ENCODE results near the gene FBXO47. TPM values are rescaled to one million over a fixed set of nuclear protein-coding genes. Genes with fewer than 3 reads are reported as not detected.
A peak's percentile ranks its signal among the peaks of the same experiment; 100 is the strongest.

Gene FBXO47
- polyA plus RNA-seq, 6 donors from 2014 or later, result not detected

DNA sequence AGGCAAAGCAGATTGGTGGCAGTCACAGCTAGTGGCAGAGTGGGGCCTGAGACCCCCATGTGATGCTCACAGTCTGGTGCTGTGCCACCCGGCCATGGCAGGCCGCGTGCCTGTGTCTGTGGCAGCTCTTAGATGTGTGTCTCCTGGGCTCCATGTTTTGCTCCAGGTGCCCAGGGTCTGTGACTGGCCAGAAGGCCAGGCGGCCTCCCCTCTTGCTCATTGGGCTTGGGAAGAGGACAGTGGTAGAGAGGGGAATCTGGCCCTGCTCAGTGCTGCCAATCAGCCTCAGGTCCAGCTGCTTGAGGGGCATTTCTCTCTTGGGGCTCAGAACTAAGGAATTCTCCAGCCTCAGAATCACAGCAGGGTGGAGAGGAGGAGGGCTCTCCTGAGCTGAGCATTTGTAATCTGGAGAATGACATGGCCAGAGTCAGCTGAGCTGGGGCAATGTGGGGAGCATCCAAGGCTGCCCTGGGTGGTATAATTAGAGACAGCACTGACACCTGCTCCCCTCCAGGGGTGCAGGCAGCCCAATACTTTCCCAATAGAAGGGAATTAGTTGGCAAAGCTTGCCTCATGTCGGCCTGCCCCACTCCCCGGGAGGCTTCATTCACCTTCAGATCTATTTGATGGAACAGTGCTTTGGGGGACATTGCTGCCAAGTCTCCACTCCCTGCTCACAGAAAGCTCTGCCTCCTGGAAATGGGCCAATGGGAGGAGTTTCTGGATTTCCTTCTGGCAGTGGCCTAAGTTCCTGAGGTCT is 44.5 kb downstream of the FBXO47 start:
- Mint-ChIP-seq H3K4me3 (no peak overlapping the region), H3K27me3 (no peaks in the 10 kb centered on the region), H3K9me3 (no peaks in the 10 kb centered on the region), H3K27ac (peak overlapping the region in 4 of 6 donors; percentile 19 to 77 (median 38)), H3K36me3 (peaks cover 0 to 16% of the 10 kb centered on the region in 2 donors), H3K4me1 (peaks cover 17 to 23% (median 21%) of the 10 kb centered on the region in 3 donors)
- DNase-seq (no peak), ATAC-seq (ENCODE audit: low read depth in 2 of 2) (no peak)

DNA sequence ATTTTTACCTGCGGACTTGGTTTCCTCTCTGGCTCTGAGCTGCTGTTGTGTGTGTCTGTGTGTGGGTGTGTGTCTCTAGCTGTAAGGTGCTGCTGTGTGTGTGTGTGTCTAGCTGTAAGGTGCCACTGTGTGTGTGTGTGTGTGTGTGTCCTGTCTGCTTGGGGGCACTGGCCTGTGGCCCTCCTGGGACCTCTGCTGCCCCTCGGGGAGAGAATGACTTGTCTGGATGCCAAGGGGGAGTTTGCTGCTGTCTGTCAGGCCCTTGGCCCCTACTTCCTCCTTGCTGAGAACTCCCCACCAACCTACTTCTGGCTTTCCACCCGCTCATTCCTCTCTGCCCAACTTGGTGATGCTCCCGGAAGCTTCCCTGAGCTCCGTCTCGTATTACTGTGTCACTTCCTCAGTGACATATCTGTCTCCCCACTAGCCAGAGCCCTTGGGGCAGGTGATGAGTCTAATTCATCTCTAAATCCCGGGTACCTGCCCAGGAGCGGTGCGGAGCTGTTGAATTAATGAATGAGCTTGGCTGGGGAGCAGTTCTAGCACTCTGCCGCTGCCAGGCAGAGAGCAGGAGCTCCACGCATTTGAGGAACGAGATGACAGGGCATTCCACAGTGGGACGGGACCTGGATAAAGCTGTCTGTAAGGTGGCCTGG is 45.3 kb downstream of the FBXO47 start:
- Mint-ChIP-seq H3K4me1 (peaks cover 20 to 26% (median 21%) of the 10 kb centered on the region in 3 donors), H3K36me3 (peaks cover 4 to 20% of the 10 kb centered on the region in 2 donors), H3K9me3 (no peaks in the 10 kb centered on the region), H3K27ac (peak overlapping the region in 5 of 6 donors; percentile 19 to 90 (median 49)), H3K4me3 (no peak overlapping the region), H3K27me3 (no peaks in the 10 kb centered on the region)
- ATAC-seq (ENCODE audit: low read depth in 2 of 2) (no peak), DNase-seq (no peak)

DNA sequence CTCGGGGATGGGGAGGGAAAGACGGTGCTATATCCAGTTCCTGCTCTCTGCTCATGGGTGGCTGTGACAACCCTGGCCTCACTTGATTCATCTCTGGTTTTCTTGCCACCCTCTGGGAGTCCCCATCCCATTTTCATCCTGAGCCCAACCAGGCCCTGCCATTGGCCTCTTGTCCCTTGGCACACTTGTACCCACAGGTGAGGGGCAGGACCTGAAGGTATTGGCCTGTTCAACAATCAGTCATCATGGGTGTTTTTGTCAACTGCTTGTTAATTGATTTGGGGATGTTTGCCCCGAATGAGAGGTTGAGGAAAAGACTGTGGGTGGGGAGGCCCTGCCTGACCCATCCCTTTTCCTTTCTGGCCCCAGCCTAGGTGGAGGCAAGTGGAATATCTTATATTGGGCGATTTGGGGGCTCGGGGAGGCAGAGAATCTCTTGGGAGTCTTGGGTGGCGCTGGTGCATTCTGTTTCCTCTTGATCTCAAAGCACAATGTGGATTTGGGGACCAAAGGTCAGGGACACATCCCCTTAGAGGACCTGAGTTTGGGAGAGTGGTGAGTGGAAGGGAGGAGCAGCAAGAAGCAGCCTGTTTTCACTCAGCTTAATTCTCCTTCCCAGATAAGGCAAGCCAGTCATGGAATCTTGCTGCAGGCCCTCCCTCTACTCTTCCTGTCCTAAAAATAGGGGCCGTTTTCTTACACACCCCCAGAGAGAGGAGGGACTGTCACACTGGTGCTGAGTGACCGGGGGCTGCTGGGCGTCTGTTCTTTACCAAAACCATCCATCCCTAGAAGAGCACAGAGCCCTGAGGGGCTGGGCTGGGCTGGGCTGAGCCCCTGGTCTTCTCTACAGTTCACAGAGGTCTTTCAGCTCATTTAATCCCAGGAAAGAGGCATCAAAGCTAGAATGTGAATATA is 46.6 kb downstream of the FBXO47 start:
- peak overlapping the region in 5 of 6 donors; percentile 49 to 89 (median 73) for H3K27ac Mint-ChIP-seq
- H3K27me3 Mint-ChIP-seq, result no peaks in the 10 kb centered on the region
- no peak overlapping the region for H3K4me3 Mint-ChIP-seq
- H3K9me3 Mint-ChIP-seq, result no peaks in the 10 kb centered on the region
- peaks cover 21 to 30% (median 21%) of the 10 kb centered on the region in 3 donors for H3K4me1 Mint-ChIP-seq
- ATAC-seq (ENCODE audit: low read depth in 2 of 2) (no peak), DNase-seq (no peak)
- peaks cover 6 to 23% of the 10 kb centered on the region in 2 donors for H3K36me3 Mint-ChIP-seq

DNA sequence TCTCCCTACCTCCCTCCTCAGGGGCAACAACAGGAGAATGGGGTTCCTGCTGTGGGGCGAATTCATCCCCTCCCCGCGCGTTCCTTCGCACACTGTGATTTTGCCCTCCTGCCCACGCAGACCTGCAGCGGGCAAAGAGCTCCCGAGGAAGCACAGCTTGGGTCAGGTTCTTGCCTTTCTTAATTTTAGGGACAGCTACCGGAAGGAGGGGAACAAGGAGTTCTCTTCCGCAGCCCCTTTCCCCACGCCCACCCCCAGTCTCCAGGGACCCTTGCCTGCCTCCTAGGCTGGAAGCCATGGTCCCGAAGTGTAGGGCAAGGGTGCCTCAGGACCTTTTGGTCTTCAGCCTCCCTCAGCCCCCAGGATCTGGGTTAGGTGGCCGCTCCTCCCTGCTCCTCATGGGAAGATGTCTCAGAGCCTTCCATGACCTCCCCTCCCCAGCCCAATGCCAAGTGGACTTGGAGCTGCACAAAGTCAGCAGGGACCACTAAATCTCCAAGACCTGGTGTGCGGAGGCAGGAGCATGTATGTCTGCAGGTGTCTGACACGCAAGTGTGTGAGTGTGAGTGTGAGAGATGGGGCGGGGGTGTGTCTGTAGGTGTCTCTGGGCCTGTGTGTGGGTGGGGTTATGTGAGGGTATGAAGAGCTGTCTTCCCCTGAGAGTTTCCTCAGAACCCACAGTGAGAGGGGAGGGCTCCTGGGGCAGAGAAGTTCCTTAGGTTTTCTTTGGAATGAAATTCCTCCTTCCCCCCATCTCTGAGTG is 47.7 kb downstream of the FBXO47 start:
- Mint-ChIP-seq H3K4me3 (no peak overlapping the region), H3K9me3 (no peaks in the 10 kb centered on the region), H3K4me1 (peaks cover 10 to 28% (median 21%) of the 10 kb centered on the region in 3 donors), H3K27me3 (no peaks in the 10 kb centered on the region), H3K27ac (peak overlapping the region in 4 of 6 donors; percentile 47 to 82 (median 53)), H3K36me3 (peaks cover 6 to 23% of the 10 kb centered on the region in 2 donors)
- DNase-seq, result no peak
- ATAC-seq (ENCODE audit: low read depth in 2 of 2), result no peak

DNA sequence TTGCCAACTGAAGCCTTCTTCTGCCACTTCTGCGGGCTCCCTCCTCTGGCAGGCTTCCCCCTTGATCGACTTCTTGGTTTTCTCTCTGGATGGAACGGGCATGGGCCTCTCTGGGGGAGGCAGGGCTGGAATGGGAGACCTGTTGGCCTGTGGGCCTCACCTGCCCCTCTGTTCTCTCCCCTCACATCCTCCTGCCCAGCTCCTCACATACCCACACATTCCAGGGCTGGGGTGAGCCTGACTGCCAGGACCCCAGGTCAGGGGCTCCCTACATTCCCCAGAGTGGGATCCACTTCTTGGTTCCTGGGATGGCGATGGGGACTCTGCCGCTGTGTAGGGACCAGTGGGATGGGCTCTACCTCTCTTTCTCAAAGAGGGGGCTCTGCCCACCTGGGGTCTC is 48.3 kb downstream of the FBXO47 start:
- Mint-ChIP-seq H3K27me3 (no peaks in the 10 kb centered on the region), H3K36me3 (peaks cover 6 to 23% of the 10 kb centered on the region in 2 donors), H3K4me1 (peaks cover 10 to 30% (median 21%) of the 10 kb centered on the region in 3 donors), H3K9me3 (no peaks in the 10 kb centered on the region), H3K4me3 (no peak overlapping the region), H3K27ac (peak overlapping the region in 1 of 6 donors; percentile 47)
- ATAC-seq (ENCODE audit: low read depth in 2 of 2) (no peak), DNase-seq (no peak)

DNA sequence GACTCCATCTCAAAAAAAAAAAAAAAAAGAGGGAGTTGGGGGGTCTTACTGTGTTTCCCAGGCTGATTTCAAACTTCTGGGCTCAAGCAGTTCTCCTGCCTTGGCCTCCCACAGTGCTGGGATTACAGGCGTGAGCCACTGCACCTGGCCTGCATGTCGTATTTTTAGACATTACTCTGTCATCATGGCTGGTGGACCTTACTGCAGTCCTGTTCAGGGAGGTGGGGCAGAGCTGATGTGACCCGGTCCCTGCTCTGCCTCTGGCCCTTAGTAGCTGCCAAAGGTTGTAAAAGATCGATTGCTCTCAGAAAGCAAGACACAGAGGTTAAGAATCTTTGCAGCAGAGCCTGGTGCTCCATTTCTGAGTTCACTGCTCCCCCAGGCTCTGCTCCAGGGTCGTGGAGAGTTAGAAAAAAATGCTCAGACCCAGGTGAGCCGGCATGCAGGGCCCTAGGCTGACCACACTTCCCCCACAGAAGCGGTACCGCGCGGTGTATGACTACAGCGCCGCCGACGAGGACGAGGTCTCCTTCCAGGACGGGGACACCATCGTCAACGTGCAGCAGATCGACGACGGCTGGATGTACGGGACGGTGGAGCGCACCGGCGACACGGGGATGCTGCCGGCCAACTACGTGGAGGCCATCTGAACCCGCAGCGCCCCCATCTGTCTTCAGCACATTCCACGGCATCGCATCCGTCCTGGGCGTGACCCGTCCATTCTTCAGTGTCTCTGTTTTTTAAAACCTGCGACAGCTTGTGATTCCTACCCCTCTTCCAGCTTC is 48.9 kb downstream of the FBXO47 start:
- H3K4me3 Mint-ChIP-seq, result no peak overlapping the region
- H3K36me3 Mint-ChIP-seq, result peaks cover 6 to 23% of the 10 kb centered on the region in 2 donors
- H3K9me3 Mint-ChIP-seq, result no peaks in the 10 kb centered on the region
- no peak for ATAC-seq (ENCODE audit: low read depth in 2 of 2)
- no peaks in the 10 kb centered on the region for H3K27me3 Mint-ChIP-seq
- no peak for DNase-seq
- no peak overlapping the region for H3K27ac Mint-ChIP-seq
- peaks cover 10 to 28% (median 21%) of the 10 kb centered on the region in 3 donors for H3K4me1 Mint-ChIP-seq

DNA sequence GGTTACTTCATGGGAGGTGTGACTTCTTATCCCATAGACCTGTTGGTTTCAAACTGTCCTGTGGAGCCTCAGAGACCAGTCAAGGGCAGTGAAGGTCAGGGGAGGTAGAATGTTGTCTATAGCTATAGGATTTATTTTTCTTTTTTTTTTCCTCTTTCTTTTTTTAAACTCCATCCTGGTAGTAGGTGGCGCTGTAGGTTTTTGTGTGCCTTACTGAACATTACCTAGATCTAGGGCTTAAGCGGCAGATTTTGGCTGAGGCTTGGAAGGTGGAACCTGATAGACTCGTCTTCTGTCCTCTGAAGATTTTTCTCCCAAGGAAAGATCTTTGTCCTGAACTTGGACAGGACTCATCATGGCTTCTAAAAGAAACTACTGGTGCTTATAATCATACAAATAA is 49.9 kb downstream of the FBXO47 start:
- H3K4me3 Mint-ChIP-seq, result no peak overlapping the region

DNA sequence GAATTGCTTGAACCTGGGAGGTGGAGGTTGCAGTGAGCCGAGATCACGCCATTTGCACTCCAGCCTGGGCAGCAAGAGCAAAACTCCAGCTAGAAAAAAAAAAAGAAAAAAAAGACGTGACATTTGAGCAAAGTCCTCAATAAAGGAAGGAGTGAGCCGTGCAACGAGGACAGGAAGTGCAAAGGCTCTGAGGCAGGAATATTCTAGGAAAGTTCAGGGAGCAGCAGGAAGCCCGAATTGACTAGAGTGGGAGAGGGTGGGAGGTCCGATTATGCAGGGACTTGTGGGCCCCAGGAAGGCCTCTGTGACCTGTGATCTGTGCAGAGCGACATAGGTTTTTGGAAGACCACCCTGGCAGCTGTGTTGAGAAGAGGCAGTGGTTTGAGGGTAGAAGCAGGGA is 50.4 kb downstream of the FBXO47 start:
- H3K27ac Mint-ChIP-seq, result peak overlapping the region in 3 of 6 donors; percentile 12 to 54 (median 14)
- no peaks in the 10 kb centered on the region for H3K9me3 Mint-ChIP-seq
- H3K27me3 Mint-ChIP-seq, result no peaks in the 10 kb centered on the region
- H3K36me3 Mint-ChIP-seq, result peaks cover 6 to 23% of the 10 kb centered on the region in 2 donors
- peak overlapping the region in 1 of 8 donors; percentile 10 for H3K4me3 Mint-ChIP-seq
- ATAC-seq (ENCODE audit: low read depth in 2 of 2) (no peak), DNase-seq (no peak)
- peaks cover 10 to 24% (median 24%) of the 10 kb centered on the region in 3 donors for H3K4me1 Mint-ChIP-seq

More for the DNA sequence above, 49.9 kb downstream of the FBXO47 start:
- H3K27me3 Mint-ChIP-seq, result no peaks in the 10 kb centered on the region
- ATAC-seq (ENCODE audit: low read depth in 2 of 2) (no peak), DNase-seq (no peak)
- H3K4me1 Mint-ChIP-seq, result peaks cover 10 to 28% (median 24%) of the 10 kb centered on the region in 3 donors
- peak overlapping the region in 2 of 6 donors; percentile 12 to 54 for H3K27ac Mint-ChIP-seq
- peaks cover 6 to 23% of the 10 kb centered on the region in 2 donors for H3K36me3 Mint-ChIP-seq
- H3K9me3 Mint-ChIP-seq, result no peaks in the 10 kb centered on the region

DNA sequence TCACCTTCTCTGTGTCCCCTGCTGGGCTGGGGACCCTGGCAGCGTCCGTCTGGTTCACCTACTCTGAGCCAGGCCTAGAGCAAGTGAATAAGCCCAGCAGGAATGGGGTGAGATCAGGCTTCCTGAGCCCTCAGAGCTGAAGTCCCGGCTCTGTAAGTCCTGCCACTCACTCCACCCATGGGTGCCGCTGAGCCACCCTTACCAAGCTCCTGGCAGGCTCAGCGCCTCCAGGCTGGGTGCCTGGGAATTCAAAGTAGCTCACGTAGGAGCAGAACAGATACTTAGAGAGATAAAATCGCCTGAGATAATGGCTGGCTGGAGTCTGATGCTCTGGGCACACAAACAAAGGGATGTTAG is 51.6 kb downstream of the FBXO47 start:
- peak overlapping the region in 2 of 6 donors; percentile 14 to 50 for H3K27ac Mint-ChIP-seq
- H3K4me1 Mint-ChIP-seq, result peaks cover 7 to 20% (median 19%) of the 10 kb centered on the region in 3 donors
- peaks cover 6 to 23% of the 10 kb centered on the region in 2 donors for H3K36me3 Mint-ChIP-seq
- no peak for ATAC-seq (ENCODE audit: low read depth in 2 of 2)
- DNase-seq, result no peak
- H3K4me3 Mint-ChIP-seq, result no peak overlapping the region
- no peaks in the 10 kb centered on the region for H3K27me3 Mint-ChIP-seq
- H3K9me3 Mint-ChIP-seq, result no peaks in the 10 kb centered on the region

DNA sequence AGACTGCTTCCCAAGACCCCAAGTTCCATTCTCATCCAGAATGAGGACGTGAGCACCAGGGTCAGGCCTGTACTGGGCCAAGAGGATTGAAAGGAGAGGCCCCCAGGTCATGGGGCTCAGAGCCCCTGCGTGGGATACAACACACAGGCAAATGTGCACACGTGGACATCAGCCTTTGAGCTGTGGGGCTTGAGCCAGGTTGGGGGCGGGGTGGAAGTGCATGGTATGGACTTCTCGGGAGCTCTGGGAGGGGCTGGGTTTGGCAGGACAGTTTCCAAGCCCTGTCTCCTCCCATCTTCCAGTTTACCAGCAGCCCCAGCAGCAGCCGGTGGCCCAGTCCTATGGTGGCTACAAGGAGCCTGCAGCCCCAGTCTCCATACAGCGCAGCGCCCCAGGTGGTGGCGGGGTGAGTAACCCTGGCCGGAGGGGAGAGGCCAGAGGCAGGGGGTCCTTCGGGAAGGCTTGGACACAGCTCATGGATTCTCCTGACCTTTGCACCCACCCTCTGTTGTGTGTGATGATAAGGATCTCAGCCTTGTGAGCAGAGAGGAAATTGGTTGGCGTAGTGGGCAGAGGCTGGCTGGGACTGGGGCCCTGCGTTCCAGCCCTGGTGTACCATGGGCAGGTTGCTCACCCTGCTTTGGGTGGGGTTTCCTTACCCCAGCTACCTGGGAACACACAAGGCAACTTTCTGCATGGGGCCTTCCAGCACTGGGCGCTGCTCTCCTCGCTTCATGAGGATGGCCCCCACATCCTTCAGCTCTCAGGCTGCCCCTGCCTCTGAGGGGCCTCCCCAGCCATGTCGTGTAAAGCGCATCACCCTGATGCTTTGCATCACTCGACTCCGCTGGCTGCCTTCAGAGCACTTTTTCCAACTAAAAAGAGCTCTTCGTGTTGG is 52.2 kb downstream of the FBXO47 start:
- H3K27ac Mint-ChIP-seq, result peak overlapping the region in 2 of 6 donors; percentile 50 to 81
- ATAC-seq (ENCODE audit: low read depth in 2 of 2) (no peak), DNase-seq (no peak)
- H3K27me3 Mint-ChIP-seq, result no peaks in the 10 kb centered on the region
- H3K36me3 Mint-ChIP-seq, result peaks cover 6 to 23% of the 10 kb centered on the region in 2 donors
- H3K4me3 Mint-ChIP-seq, result no peak overlapping the region
- H3K4me1 Mint-ChIP-seq, result peaks cover 7 to 20% (median 13%) of the 10 kb centered on the region in 3 donors
- no peaks in the 10 kb centered on the region for H3K9me3 Mint-ChIP-seq

DNA sequence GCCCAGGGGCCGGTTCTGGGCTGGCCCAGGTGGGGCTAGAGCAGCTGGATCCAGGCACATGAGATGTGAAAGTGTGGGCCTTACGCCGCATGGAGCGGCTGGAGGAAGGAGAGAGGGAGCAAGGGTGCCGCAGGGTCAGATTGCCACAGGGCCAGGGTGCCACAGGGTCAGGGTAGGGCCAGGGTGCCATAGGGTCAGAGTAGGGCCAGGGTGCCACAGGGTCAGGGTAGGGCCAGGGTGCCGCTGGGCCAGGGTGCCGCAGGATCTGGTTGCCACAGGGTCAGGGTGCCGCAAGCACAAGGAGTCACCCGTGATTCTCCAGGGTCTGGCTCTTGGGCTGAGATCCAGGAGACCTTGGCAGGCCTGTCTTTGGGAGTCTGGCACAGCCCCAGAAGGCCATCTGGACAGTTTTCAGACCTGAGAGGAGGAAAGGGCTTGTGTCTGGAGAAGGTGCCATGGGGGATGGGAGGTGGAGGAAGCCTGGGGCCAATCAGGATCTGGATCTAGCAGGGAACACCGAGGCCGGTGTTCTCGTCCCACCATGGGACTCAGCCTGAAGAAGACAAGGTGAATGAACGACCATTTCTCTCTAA is 54.9 kb downstream of the FBXO47 start:
- ATAC-seq (ENCODE audit: low read depth in 2 of 2) (no peak), DNase-seq (no peak)
- Mint-ChIP-seq H3K27ac (peak overlapping the region in 3 of 6 donors; percentile 62 to 87 (median 84)), H3K36me3 (peaks cover 6 to 7% of the 10 kb centered on the region in 2 donors), H3K4me1 (peaks cover 8 to 23% (median 22%) of the 10 kb centered on the region in 3 donors), H3K4me3 (no peak overlapping the region), H3K27me3 (no peaks in the 10 kb centered on the region), H3K9me3 (no peaks in the 10 kb centered on the region)

Measured in naive B cell (primary cell).